ENCODE measurements around the gene PTPRT. TPM values are rescaled to one million over a fixed set of nuclear protein-coding genes. Genes with fewer than 3 reads are reported as not detected.

PTPRT gene
- total and polyA plus RNA-seq, 2 experiments from 2014 or later = not detected

- ATAC-seq (no peak), DNase-seq (ENCODE audit: low spot score) (no peak)
- H3K4me3 Mint-ChIP-seq = no peak overlapping the region
- Histone ChIP-seq H3F3A (replicated peaks; ENCODE audit: low read depth) (no peaks in the 10 kb centered on the region), H3K4me3 (no peak overlapping the region), H3K27me3 (ENCODE audit: insufficient read depth) (no peaks in the 10 kb centered on the region), H2AFZ (no peak overlapping the region), H4K20me1 (replicated peaks; ENCODE audit: insufficient read depth) (no peaks in the 10 kb centered on the region), H3K4me2 (no peak overlapping the region), H3K9me2 (ENCODE audit: insufficient read depth) (no peaks in the 10 kb centered on the region), H3K79me2 (replicated peaks; ENCODE audit: insufficient read depth) (no peaks in the 10 kb centered on the region), H3K36me3 (ENCODE audit: insufficient read depth) (peaks cover 2% of the 10 kb centered on the region; the same call in 1 of the 2 replicates), H3K4me1 (ENCODE audit: insufficient read depth) (no peaks in the 10 kb centered on the region), H3K27ac (ENCODE audit: low read depth) (no peak overlapping the region)
- no peaks in the 10 kb centered on the region for H3K4me1 Mint-ChIP-seq
- no peak overlapping the region for H3K27ac Mint-ChIP-seq
- TF ChIP-seq EZH2 (IDR thresholded peaks at IDR 0.05; ENCODE audit: low read depth, unreplicated experiment) = no peak
- TF ChIP-seq REST (IDR thresholded peaks at IDR 0.05; ENCODE audit: unreplicated experiment) = no peak
- TF ChIP-seq EZH2phosphoT487 (IDR thresholded peaks at IDR 0.05; ENCODE audit: unreplicated experiment) = no peak
- TF ChIP-seq ETS1 (IDR thresholded peaks at IDR 0.05) = no peak
- no peak for TF ChIP-seq POLR2AphosphoS5 (IDR thresholded peaks at IDR 0.05; ENCODE audit: low read depth)
- H3K36me3 Mint-ChIP-seq (ENCODE audit: low read depth) = peaks cover 28% of the 10 kb centered on the region
- peaks cover 95% of the 10 kb centered on the region for H3K9me3 Mint-ChIP-seq
- peaks cover 8% of the 10 kb centered on the region for H3K27me3 Mint-ChIP-seq (ENCODE audit: insufficient read depth, low read depth, poor library complexity)
These were observed 232.0 kb downstream of the PTPRT start for GRCh38 chr20:42957704-42958095.

GRCh38 chr20:42957018-42957703 lies 232.5 kb downstream of the PTPRT start:
- no peak for DNase-seq (ENCODE audit: low spot score)
- H3K79me2 ChIP-seq (replicated peaks; ENCODE audit: insufficient read depth) = no peaks in the 10 kb centered on the region
- H3K4me3 ChIP-seq = no peak overlapping the region
- Mint-ChIP-seq H3K9me3 (peaks cover 95% of the 10 kb centered on the region), H3K36me3 (ENCODE audit: low read depth) (peaks cover 27% of the 10 kb centered on the region), H3K4me1 (no peaks in the 10 kb centered on the region), H3K27me3 (ENCODE audit: insufficient read depth, low read depth, poor library complexity) (peaks cover 8% of the 10 kb centered on the region), H3K27ac (no peak overlapping the region), H3K4me3 (no peak overlapping the region)
- no peaks in the 10 kb centered on the region for H3F3A ChIP-seq (replicated peaks; ENCODE audit: low read depth)
- TF ChIP-seq ZNF114 (CRISPR knock-in tag; IDR thresholded peaks at IDR 0.05) = no peak
- no peaks in the 10 kb centered on the region for H3K27me3 ChIP-seq (ENCODE audit: insufficient read depth)
- H3K4me1 ChIP-seq (ENCODE audit: insufficient read depth) = no peaks in the 10 kb centered on the region
- no peaks in the 10 kb centered on the region for H4K20me1 ChIP-seq (replicated peaks; ENCODE audit: insufficient read depth)
- no peaks in the 10 kb centered on the region for H3K9me2 ChIP-seq (ENCODE audit: insufficient read depth)
- H3K27ac ChIP-seq (ENCODE audit: low read depth) = no peak overlapping the region
- peaks cover 2% of the 10 kb centered on the region; the same call in 1 of the 2 replicates for H3K36me3 ChIP-seq (ENCODE audit: insufficient read depth)
- ATAC-seq = no peak
- no peak overlapping the region for H2AFZ ChIP-seq
- H3K4me2 ChIP-seq = no peak overlapping the region
